ENCODE results near the gene DGUOK.
"Not testable (repeated sequence)": the region's sequence is repeated elsewhere in the genome, so short reads cannot be mapped to it uniquely, and the experiment has no call there.

DGUOK gene

DNA sequence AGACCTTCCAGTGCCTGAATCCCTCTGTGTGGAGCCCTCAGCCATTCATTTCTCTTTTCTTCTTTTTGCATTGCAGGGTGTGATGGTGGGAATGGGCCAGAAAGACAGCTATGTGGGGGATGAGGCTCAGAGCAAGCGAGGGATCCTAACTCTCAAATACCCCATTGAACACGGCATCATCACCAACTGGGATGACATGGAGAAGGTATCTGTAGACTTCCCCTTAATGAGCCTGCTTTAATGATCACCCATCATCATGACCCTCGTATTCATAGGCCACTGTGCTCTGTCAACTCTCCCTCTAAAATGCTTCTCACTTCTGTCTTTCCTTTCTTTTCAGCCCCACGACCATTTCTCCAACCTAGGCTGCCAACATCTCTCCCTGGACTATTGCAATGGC is 24.4 kb upstream of the DGUOK start:
- no peak for DNase-seq

DNA sequence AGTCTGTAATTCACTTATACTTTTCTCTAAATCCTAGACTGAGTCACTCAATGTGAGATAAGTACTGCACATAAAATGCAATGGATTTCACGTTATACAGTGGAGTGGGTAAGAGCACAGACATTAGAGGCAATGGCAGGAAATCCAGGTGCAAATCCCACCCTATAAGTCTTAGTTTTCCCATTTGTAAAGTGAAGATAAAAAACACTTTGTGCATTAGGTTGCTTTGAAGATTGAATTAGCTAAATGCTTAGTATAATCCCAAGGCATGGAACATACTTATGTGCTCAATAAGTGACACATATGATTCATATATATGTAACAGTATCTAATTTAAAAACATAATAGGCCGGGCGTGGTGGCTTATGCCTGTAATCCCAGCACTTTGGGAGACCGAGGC is 23.4 kb upstream of the DGUOK start:
- no peak for DNase-seq

DNA sequence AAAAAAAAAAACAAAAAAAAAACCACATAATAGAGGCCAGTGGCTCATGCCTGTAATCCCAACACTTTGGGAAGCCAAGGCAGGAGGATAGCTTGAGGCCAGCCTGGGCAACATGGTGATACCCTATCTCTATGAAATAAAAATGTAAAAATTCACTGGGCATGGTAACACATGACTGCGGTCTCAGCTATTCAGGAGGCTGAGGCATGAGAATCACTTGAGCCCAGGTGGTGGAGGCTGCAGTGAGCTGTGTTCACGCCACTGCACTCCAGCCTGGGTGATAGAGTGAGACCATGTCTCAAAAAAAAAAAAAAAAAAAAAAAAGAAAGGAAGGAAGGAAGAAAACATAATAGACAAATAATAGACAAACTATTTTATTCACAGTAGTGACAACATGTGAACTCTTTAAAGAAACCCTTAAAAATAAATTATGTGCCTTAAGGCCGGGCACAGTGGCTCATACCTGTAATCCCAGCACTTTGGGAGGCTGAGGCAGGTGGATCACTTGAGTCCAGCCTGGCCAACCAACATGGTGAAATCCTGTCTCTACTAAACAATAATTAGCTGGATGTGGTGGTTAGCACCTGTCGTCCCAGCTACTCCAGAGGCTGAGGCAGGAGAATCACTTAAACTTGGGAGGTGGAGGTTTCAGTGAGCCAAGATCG is 22.6 kb upstream of the DGUOK start:
- not testable (repeated sequence) for DNase-seq

DNA sequence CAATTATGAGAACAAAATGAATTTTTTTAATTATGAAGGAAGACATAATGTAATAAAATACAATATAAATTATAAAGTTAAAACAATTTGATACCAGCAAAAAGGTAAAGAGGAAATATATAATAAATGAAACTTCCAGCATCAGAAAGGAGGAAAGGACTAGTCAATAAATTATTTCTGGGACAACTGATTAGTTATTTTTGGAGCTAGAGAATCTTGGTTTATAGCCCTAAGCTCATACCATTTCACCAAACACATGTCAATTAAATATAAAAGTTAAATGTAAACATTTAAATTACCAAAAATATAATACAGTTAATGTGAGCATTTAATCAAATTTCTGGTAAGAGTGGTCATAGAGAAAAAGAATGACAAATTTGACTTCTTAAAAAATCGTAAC is 21.7 kb upstream of the DGUOK start:
- DNase-seq: no peak

DNA sequence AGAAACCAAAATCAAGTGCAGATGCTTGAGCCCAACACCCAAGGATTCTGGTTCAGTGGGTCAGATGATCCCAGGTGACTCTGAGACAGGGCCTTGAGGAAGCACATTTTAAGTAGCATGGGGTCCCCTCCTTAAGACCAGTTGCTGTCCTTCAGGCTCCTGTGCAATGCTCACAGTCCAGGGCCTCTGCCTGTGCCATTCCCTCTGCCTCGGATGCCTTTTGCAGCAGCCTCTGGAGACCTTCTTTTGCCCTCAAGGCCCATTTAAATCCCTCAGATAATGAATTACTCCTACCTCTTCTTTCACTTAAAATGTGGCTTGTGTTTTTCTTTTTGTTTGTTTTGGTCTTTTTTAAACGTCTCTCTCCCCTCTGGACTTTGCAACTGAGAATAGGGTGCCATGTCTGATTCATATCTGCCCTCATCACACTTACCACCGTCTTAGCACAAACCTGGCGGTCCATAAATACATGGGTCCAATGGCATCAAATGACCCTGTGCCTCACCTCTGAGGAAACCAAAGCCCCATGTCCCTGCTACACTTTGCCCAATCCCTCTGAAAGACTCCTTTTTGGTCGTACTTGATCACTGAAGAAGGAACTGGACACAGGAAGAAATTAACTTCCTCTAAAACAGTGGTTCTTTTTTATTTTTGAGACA is 19.7 kb upstream of the DGUOK start:
- no peak for DNase-seq

DNA sequence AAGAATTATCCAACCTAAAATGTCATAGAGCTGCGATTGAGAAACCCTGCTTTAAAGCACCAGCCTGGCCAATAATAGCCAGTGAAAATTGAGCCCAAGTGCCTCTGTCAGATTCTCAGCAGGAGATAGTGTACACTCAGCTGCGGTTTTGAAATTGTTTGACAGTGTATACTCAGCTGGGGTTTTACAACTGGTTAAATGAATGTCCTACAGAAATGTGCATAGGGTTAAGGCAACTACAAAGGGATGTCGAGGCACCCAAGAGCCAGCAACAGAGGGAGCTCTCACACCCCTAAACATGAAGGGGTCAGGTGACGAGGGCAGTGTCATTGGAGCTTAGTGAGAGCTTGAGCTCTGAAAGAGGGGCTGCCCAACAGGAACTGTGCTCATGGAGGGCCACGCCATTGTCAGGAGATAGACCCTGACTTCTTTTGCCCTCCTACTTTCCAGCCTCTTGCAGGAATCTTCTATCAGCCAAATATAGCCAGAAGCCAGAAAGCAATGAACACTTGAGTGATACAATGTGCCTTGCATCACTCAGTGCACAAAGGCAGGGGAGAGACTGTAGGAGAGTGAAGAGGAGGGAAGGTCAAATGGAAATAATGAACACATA is 18.7 kb upstream of the DGUOK start:
- no peak for DNase-seq

DNA sequence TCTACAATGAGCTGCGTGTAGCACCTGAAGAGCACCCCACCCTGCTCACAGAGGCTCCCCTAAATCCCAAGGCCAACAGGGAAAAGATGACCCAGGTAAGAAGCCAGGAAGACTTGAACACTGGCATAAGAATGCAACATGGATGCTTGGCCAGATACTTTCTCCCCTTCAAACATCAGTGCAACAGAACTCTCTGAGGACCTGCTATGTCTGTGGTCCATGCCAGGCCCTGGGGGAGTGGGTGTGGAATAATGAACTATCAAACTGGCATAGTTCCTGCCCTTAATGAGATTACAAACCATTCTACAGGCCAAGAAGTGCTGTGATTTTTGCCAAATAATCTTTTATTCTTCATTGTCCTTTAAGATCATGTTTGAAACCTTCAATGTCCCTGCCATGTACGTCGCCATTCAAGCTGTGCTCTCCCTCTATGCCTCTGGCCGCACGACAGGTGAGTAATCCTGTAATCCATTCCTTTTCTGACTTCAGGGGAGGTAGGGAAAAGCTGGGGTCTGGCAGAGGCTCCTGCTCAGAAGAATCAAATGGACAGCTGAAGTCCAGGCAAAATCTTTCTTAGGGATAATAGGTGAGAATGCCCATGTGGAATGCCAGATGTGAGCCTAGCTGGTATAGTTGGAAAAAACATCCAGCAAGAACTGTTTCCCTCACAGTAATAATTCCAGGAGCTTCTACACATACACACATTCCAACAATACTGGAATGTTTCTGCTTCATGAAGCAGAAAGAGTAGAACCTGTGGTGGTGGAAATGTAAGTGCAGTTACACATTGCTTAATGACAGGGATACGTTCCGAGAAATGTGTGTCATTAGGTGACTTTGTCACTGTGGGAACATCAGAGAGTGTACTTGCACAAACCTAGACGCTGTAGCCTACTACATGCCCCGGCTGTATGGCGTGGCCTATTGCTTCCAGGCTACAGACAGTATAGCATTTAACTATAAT is 17.7 kb upstream of the DGUOK start:
- DNase-seq: no peak

DNA sequence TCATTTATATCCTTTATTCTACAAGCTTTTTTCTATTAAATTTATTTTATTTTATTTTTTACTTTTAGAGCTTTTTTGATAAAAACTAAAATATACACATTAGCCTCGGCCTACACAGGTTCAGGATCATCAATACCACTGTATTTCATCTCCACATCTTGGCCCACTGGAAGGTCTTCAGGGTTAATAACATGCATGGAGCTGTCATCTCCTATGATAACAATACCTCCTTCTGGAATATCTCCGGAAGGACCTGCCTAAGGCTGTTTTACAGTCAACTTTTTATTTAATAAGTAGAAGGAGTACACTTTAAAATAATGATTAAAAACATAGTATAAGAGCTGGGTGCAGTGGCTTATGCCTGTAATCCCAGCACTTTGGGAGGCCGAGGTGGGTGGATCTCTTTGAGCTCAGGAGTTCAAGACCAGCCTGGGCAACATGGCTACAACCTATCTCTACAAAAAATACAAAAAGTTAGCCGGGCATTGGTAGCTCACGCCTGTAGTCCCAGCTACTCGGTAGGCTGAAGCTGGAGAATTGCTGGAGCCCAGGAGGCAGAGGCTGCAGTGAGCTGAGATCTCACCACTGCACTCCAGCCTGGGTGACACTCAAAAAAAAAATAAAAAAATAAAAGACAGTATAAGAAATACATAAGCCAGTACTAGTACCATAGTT is 15.7 kb upstream of the DGUOK start:
- no peak for DNase-seq

DNA sequence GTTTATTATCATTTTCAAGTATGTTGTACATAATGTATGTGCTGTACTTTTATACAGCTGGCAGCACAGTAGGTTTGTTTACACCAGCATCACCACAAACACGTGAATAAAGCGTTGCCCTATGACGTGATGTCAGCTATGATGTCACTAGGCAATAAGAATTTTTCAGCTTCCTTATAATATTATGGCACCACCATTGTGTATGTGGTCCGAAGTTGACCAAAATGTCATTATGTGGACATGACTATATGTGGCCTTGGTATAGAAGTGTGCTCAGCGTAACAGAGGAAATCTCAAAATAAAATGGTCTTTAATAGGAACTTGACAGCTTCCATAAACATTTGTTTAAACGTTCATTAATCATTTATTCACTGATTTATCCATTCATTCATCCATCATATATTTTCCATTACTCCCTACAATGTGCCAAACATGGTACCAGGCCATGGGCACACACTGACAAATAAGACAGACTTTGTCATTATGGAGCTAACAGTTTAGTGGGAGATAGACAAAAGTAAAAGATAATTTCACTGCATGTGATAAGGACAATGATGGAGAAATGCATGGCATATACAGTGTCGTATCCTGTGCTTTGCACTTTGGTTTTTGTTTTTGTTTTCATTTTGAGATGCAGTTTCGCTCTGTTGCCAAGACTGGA is 15.0 kb upstream of the DGUOK start:
- no peak for DNase-seq

DNA sequence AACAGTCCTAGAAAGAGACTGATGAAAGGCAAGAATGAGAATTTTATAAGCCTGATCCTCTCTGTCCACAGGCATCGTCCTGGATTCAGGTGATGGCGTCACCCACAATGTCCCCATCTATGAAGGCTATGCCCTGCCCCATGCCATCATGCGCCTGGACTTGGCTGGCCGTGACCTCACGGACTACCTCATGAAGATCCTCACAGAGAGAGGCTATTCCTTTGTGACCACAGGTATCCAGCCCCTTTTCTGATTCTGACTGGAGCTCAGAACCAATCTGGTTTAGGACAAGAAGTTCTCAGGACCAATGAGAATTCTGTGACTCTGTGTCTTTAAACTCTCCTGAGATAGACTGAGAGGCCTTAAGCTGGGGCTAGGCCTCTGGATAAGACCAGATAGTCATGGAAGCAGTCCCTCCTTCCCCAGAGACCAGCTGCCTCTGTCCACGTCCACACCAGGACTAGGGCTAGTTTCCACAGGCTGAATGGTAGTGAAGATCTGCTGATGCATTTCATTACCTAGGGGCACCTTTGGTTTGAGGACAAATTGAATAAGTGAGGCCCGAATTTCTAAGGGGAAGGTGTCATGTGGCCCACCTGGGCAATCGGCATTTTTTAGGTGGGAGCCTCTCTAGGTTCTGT is 13.1 kb upstream of the DGUOK start:
- no peak for DNase-seq

DNA sequence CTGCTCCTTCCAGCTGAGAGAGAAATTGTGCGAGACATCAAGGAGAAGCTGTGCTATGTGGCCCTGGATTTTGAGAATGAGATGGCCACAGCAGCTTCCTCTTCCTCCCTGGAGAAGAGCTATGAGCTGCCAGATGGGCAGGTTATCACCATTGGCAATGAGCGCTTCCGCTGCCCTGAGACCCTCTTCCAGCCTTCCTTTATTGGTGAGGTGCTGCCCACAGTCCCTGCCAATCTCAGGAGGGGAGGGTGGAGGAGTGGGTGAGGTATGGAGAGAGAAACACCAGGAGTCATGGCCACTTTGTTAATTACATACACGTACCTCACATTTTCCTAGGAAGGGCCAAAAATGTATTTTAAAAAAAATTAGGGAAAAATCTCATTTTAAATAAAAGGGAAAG is 12.0 kb upstream of the DGUOK start:
- DNase-seq: no peak

DNA sequence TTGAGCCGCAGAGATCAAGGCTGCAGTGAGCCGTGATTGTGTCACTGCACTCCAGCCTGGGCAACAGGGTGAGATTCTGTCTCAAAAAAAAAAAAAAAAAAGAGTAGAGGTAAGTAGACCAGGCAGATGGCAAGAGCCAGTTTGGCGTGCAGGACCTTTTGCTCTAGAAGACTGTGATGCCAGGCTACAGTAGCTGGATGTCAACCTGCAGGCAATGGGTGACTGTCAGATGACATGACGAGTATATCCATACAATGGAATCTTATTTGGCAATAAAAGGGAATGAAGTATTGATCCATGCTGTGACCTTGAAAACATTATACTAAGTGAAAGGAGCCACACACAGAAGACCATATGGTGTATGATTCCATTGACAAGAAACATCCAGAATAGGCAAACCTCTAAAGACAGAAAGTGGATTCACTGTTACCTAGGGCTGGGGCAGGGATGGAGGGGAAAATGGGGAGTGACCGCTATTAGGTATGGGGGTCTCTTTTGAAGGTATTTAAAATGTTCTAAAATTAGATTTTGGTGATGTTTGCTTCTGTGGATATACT is 11.2 kb upstream of the DGUOK start:
- no peak for DNase-seq

DNA sequence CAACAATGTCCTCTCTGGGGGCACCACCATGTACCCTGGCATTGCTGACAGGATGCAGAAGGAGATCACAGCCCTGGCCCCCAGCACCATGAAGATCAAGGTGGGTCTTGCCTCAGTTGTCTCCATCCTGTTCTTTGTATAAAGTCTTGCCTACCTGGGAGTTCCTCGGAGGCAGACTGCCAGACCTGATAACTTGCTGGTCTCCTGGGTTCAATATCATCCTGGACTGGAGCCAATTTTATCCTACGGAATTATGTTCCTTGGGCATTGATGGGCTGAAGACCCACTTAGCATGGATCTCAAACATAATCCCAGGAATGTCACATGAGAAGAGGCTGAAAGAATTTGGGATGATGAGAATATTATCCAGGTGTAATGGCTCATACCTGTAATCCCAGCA is 10.0 kb upstream of the DGUOK start:
- DNase-seq: no peak

DNA sequence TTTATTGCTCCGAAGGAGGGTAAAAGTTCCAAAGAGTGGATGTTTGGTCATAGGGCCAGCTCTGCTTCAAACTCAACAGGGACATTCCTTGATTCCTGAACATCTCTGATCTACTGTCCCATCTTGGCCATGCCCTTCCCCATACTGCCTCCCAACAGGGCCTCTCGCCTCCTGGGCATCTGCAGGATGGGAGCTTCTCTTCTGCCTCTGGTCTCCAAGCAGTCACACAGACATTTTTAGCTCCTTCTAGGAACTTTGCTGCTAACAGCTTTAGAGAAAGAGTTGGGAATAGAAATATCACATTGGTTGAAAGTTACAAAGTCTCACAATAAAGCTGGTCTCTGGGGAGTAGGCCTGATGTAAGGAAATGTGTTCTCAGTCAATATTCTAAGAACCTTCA is 9.4 kb upstream of the DGUOK start:
- no peak for DNase-seq

DNA sequence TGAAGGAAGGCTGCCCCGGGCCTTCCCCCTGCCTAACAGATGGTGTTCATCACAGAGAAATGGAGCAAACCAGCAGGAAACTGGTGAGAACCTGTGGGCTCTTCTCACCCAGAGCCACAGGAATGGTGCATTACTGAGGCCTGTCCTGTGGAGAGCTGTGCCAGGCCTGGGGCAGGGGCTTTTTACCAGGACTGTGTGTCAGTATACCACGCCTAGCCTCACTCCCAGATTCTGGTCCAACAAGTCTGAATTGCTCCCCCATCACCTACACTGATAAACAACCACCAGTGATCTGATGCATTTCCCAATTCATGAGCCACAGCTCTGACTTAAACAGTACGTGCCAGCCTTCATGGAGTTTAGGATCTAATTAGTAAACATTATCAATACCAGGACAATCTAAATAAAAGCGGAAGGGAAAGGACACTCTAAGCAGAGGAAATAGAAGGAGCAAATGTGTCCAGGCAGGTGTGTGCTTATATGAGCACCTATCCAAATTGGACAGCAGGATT is 8.9 kb upstream of the DGUOK start:
- no peak for DNase-seq

DNA sequence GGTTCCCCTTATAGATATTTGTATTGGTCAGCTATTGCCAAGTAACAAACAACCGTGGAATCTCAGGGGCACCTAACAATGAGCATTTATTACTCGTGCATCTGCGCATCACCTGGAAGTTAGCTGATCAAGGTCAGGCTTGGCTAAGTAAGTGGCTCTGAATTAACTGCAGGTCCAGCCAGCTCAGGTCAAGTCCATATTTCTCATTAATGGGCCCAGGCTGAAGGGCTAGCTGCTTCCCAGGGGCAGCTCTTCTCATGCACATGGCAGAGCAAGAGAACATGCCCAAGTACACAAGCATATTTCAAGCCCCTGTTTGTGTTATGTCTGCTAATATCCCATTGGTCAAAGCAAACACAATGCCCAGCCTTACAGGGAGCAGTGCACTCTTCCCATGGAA is 7.8 kb upstream of the DGUOK start:
- no peak for DNase-seq

DNA sequence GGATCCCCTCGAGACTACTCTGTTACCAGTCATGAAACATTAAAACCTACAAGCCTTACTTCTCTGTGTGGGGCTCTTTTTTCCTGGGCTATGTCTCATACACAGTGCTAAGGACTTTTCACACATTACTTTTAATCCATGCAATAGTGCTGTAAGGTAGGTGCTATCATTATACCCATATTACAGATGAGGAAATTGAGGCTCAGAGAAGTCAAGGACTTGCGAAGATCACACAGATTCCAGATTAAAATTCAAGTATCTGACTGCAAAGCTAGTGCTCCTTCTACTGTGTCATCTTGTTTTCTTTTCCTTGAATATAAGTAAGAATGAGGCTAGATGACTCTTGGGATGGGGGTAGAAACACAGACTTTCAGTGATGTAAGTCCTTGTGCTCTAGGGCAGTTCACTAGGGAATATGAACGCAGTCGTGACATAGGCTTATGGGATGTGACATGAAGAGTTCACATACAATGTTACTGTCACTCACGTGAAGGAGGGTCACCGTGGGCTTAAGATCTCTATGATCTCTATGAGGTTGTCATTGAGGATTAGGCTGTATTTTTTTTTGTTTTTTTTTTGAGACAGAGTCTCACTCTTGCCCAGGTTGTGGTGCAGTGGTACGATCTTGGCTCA is 7.0 kb upstream of the DGUOK start:
- no peak for DNase-seq

DNA sequence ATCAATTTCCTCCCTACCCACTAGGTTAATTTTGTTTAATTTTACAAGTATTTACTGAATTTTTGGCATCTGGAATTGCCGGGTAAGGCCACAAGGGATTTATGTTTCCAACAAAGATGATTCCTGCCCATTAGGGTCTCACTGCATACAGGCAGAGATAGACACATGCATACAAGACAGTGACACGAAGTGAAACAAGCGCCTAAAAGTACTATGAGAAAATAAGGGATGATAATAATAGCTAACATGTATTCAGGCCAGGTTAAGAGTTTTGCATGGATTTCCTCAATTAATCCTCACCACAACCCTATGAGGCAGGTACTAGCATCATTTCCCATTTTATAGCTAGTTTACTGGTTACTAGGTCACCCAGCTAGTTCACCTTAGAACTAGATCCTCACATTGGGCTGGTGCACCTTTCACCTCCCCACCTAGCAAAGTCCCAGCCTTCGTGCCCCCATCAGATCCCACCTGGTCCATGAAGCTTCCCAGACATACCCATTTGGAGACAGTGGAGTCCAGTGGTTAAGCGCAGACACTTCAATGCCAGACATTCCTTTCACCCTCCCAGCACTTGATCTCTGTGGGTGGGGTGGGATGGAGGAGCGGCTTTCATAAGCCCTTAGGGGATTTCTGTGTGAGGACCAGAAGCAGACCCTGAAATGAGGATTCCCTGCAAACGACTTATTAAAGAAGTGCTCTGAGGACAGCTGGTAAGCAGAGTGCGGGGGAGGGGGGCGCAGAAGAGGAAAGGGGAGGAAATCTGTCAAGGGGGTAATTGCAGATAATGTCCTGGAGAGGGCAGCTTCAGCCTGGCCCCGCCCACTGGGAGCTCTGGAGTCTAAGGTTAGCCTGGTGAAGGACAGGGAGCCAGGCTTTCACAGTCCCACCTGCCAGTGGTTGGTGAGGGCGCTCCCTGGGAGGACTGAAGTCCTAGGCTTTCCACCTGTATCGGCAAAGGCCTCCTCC is 5.8 kb upstream of the DGUOK start:
- DNase-seq: no peak

DNA sequence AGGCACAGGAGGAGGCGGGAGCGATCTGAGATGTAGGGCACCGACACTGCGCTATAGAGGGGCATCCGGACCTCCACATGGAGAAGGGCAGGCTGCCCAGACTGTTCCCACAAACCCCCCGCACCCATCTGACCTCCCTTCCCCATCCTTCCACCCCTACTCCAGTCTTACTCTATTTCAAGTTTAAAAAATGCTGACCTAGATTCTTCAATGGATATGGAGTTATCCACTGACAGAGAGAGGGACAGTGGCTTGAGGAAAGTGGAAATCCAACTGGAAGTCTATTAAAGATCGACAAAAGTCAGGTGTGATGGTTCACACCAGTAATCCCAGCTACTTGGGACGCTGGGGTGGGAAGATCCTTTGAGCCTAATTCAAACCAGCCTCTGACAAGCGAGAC is 5.1 kb upstream of the DGUOK start:
- no peak for DNase-seq

DNA sequence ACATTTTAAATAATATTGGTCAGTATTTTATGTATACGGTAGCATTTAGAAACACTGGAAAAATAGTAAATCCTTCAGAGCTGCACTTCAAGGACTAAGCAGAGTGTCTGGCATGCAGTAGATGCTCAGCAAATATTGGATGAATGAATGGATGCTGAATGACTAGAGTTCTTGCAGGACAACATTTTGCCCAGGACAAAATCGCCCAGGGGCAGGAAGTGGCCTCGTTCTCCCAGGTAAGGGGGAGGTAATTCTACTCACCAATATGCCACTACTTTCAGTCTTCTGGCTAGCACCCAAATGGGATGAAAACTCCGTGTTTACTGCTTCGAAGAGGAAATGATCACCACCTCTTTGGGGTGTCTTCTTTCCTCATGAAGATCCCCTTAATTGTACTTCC is 4.0 kb upstream of the DGUOK start:
- no peak for DNase-seq

Measured in GF-D8 (cell line).